HepG2 (cell line): ENCODE measurements around the gene P2RX1.

Source experiments
- FOXK1 ChIP-seq: sonication (generic); formaldehyde crosslinking; IDR thresholded peaks from 2 replicates; pipeline ENCODE4 v1.4.0; 2020; ENCODE audit warnings: low read depth, missing genetic modification reagents, borderline replicate concordance
- NR1H2 ChIP-seq: sonication (generic); formaldehyde crosslinking; IDR thresholded peaks from 2 replicates; pipeline ENCODE4 v1.8.1; 2022; ENCODE audit warnings: low read depth, missing genetic modification reagents, borderline replicate concordance

GRCh38 chr17:3890878-3891219, 25.4 kb downstream of the P2RX1 start:
- TF ChIP-seq FOXK1, result no peak
- TF ChIP-seq NR1H2 (CRISPR knock-in tag), result no peak
